GM19324 (cell line): ENCODE data around the gene RLN3.
"Not testable (repeated sequence)": the region's sequence is repeated elsewhere in the genome, so short reads cannot be mapped to it uniquely, and the experiment has no call there.

Experiments used
- ATAC-seq: cut with Tn5 transposase; IDR thresholded peaks from one replicate; pipeline ENCODE4 v1.9.1; 2021; ENCODE audit warnings: mild to moderate bottlenecking, moderate library complexity; ENCODE audit not compliant: unreplicated experiment, low FRiP score

Gene RLN3

GRCh38 chr19:14015524-14016035 is 12.4 kb upstream of the RLN3 start:
- peak; percentile 83 for ATAC-seq

GRCh38 chr19:14019100-14019499 is 8.8 kb upstream of the RLN3 start:
- no peak for ATAC-seq

GRCh38 chr19:14019739-14020138 is 8.2 kb upstream of the RLN3 start:
- ATAC-seq, result not testable (repeated sequence)

GRCh38 chr19:14021474-14021873 is 6.5 kb upstream of the RLN3 start:
- no peak for ATAC-seq

GRCh38 chr19:14022469-14022868 is 5.5 kb upstream of the RLN3 start:
- no peak for ATAC-seq

GRCh38 chr19:14023404-14024235 is 4.3 kb upstream of the RLN3 start:
- ATAC-seq, result no peak

- ATAC-seq, result not testable (repeated sequence)
Measured at GRCh38 chr19:14026652-14027192, 1.2 kb upstream of the RLN3 start.

GRCh38 chr19:14028901-14029300 is 953 bp downstream of the RLN3 start:
- ATAC-seq, result no peak

- ATAC-seq, result no peak
Measured at GRCh38 chr19:14030997-14031718, 3.2 kb downstream of the RLN3 start.

- peak; percentile 59 for ATAC-seq
Measured at GRCh38 chr19:14031719-14032480, 4.0 kb downstream of the RLN3 start, which contains the start of gene IL27RA. Gene IL27RA, plus strand, starts transcription at chr19:14031762. Its CDS starts 111 bp downstream, at chr19:14031873.

- no peak for ATAC-seq
Measured at GRCh38 chr19:14033946-14034345, 6.0 kb downstream of the RLN3 start.

- not testable (repeated sequence) for ATAC-seq
Measured at GRCh38 chr19:14035159-14035558, 7.2 kb downstream of the RLN3 start.

GRCh38 chr19:14035706-14036105 is 7.8 kb downstream of the RLN3 start:
- no peak for ATAC-seq

- no peak for ATAC-seq
Measured at GRCh38 chr19:14039181-14039580, 11.2 kb downstream of the RLN3 start.

GRCh38 chr19:14042659-14043608 is 15.0 kb downstream of the RLN3 start:
- not testable (repeated sequence) for ATAC-seq

GRCh38 chr19:14047866-14048265 is 19.9 kb downstream of the RLN3 start:
- ATAC-seq, result not testable (repeated sequence)

- ATAC-seq, result no peak
Measured at GRCh38 chr19:14048443-14049153, 20.6 kb downstream of the RLN3 start.

GRCh38 chr19:14050512-14050911 is 22.6 kb downstream of the RLN3 start:
- no peak for ATAC-seq

GRCh38 chr19:14050961-14051360 is 23.0 kb downstream of the RLN3 start:
- ATAC-seq, result not testable (repeated sequence)
